Progenitor cell of endocrine pancreas (in vitro differentiated cells): Measurements from ENCODE around the gene CEL. TPM values are rescaled to one million over a fixed set of nuclear protein-coding genes. Genes with fewer than 3 reads are reported as not detected.

Experiments used
- DNase-seq: peaks from one replicate; pipeline ENCODE4 v3.0.0; 2021; ENCODE audit warnings: low spot score; ENCODE audit not compliant: unreplicated experiment
- H3K27ac Mint-ChIP-seq: 2 replicates; pipeline ENCODE4 v1.8.0; 2021; ENCODE audit warnings: mild to moderate bottlenecking, moderate library complexity, mixed read lengths
- H3K27me3 Mint-ChIP-seq: 2 replicates; pipeline ENCODE4 v1.8.0; 2021; ENCODE audit warnings: mixed read lengths
- H3K36me3 Mint-ChIP-seq: 2 replicates; pipeline ENCODE4 v1.8.0; 2022; ENCODE audit warnings: mixed read lengths; ENCODE audit not compliant: insufficient read depth
- H3K4me1 Mint-ChIP-seq: 2 replicates; pipeline ENCODE4 v1.8.0; 2021; ENCODE audit warnings: low read depth, mixed read lengths
- H3K4me3 Mint-ChIP-seq: 2 replicates; pipeline ENCODE4 v1.8.0; 2021; ENCODE audit warnings: low read depth, mild to moderate bottlenecking, moderate library complexity, mixed read lengths
- H3K9me3 Mint-ChIP-seq: 2 replicates; pipeline ENCODE4 v1.8.0; 2021; ENCODE audit warnings: low read depth, mixed read lengths
- CTCF ChIP-seq: fragments of 200-600 bp; sonication (generic); IDR thresholded peaks from one replicate; pipeline ENCODE4 v1.5.0; 2021; ENCODE audit warnings: antibody characterized with exemption, mild to moderate bottlenecking; ENCODE audit not compliant: unreplicated experiment
- total RNA-seq: library from RNA; stranded (reverse); gene quantifications from 2 replicates; pipeline ENCODE4 v1.2.1, GENCODE V29; 2021

CEL gene
- total RNA-seq, 1 donor from 2014 or later, result 5.2 TPM

GRCh38 chr9:133106511-133107244 lies 44.9 kb downstream of the CEL start:
- no peaks in the 10 kb centered on the region for H3K4me1 Mint-ChIP-seq
- TF ChIP-seq CTCF, result no peak
- peaks cover 14% of the 10 kb centered on the region for H3K36me3 Mint-ChIP-seq
- H3K27ac Mint-ChIP-seq, result no peak overlapping the region
- H3K4me3 Mint-ChIP-seq, result no peak overlapping the region
- no peaks in the 10 kb centered on the region for H3K9me3 Mint-ChIP-seq
- DNase-seq, result no peak
- no peaks in the 10 kb centered on the region for H3K27me3 Mint-ChIP-seq

GRCh38 chr9:133107245-133107722 lies 45.5 kb downstream of the CEL start:
- Mint-ChIP-seq H3K27ac (no peak overlapping the region), H3K27me3 (no peaks in the 10 kb centered on the region), H3K9me3 (no peaks in the 10 kb centered on the region), H3K4me3 (no peak overlapping the region), H3K4me1 (no peaks in the 10 kb centered on the region), H3K36me3 (peaks cover 12% of the 10 kb centered on the region)
- no peak for DNase-seq
- TF ChIP-seq CTCF, result no peak

GRCh38 chr9:133107961-133108793 lies 46.4 kb downstream of the CEL start:
- no peaks in the 10 kb centered on the region for H3K27me3 Mint-ChIP-seq

GRCh38 chr9:133108794-133109641 lies 47.2 kb downstream of the CEL start:
- Mint-ChIP-seq H3K4me3 (no peak overlapping the region), H3K4me1 (peaks cover under 1% of the 10 kb centered on the region), H3K27me3 (no peaks in the 10 kb centered on the region), H3K27ac (no peak overlapping the region), H3K36me3 (peaks cover 8% of the 10 kb centered on the region), H3K9me3 (no peaks in the 10 kb centered on the region)
- TF ChIP-seq CTCF, result no peak
- no peak for DNase-seq

More at GRCh38 chr9:133107961-133108793, 46.4 kb downstream of the CEL start:
- Mint-ChIP-seq H3K36me3 (peaks cover 8% of the 10 kb centered on the region), H3K4me1 (no peaks in the 10 kb centered on the region), H3K4me3 (no peak overlapping the region), H3K9me3 (no peaks in the 10 kb centered on the region), H3K27ac (no peak overlapping the region)
- no peak for DNase-seq
- no peak for TF ChIP-seq CTCF
